IMR-90 (cell line): ENCODE measurements around the gene PGC.
A peak's percentile ranks its signal among the peaks of the same experiment; 100 is the strongest.

Source experiments
- CTCF ChIP-seq: conservative IDR thresholded peaks from 2 replicates; pipeline ENCODE4 v1.5.1; 2012; ENCODE audit warnings: mild to moderate bottlenecking, low read depth, low read length, improper control_type of control experiment
- FOS ChIP-seq: fragments of 150-350 bp; IDR thresholded peaks from 2 replicates; pipeline ENCODE4 v1.6.1; 2016; ENCODE audit warnings: low read depth, low read length
- MAZ ChIP-seq: IDR thresholded peaks from 2 replicates; pipeline ENCODE4 v1.6.1; 2012; ENCODE audit warnings: low read depth, mild to moderate bottlenecking, low read length, improper control_type of control experiment, moderate library complexity, borderline replicate concordance
- POLR2A ChIP-seq: IDR thresholded peaks from 2 replicates; pipeline ENCODE4 v1.6.1; 2012; ENCODE audit warnings: mild to moderate bottlenecking, low read depth, low read length
- USF2 ChIP-seq: fragments of 150-350 bp; IDR thresholded peaks from 2 replicates; pipeline ENCODE4 v1.6.1; 2017; ENCODE audit warnings: mild to moderate bottlenecking, antibody characterized with exemption, low read length, low read depth

GRCh38 chr6:41689171-41690008 is 57.8 kb downstream of the PGC start:
- TF ChIP-seq POLR2A: no peak
- TF ChIP-seq CTCF: no peak
- peak; percentile 27; the same call in 1 of the 2 replicates for TF ChIP-seq FOS
- no peak for TF ChIP-seq USF2
- no peak for TF ChIP-seq MAZ
